OCI-LY7 (cell line): ENCODE results near the gene NUDT19.

Experiments
- CTCF ChIP-seq: fragments of 200-600 bp; sonication (generic); conservative IDR thresholded peaks from 2 replicates; pipeline ENCODE4 v1.5.1; 2014; ENCODE audit warnings: mild to moderate bottlenecking, antibody characterized with exemption, low read length, moderate library complexity, mixed read lengths
- EZH2phosphoT487 ChIP-seq: fragments of 200-600 bp; sonication (generic); IDR thresholded peaks from 2 replicates; pipeline ENCODE4 v1.6.1; 2018; ENCODE audit warnings: low read depth, borderline replicate concordance, mild to moderate bottlenecking, mixed run types, antibody characterized with exemption, low read length, moderate library complexity, mixed read lengths

GRCh38 chr19:32674153-32674930 lies 17.3 kb upstream of the NUDT19 start:
- TF ChIP-seq CTCF = no peak
- TF ChIP-seq EZH2phosphoT487 = no peak
